ENCODE data around the gene TNFRSF1B. TPM values are rescaled to one million over a fixed set of nuclear protein-coding genes. Genes with fewer than 3 reads are reported as not detected.
A peak's percentile ranks its signal among the peaks of the same experiment; 100 is the strongest.

TNFRSF1B gene
- total and polyA plus RNA-seq, 9 of the 15 experiments (the other 6 are each of a cell fraction or from before 2014, with no cell fraction given), result 8.8 to 91.3 (median 36.0) TPM

GRCh38 chr1:12195416-12195815 is 28.6 kb downstream of the TNFRSF1B start (continued):
- no peak for TF ChIP-seq NR2C2 (CRISPR knock-in tag; IDR thresholded peaks at IDR 0.05)
- 0 out of 2 replicates have a peak, but pooled peaks have one; percentile 15 for TF ChIP-seq NR2C2 (tag; IDR thresholded peaks at IDR 0.05)
- no peak for TF ChIP-seq MITF (IDR thresholded peaks at IDR 0.05)
- TF ChIP-seq REST (IDR thresholded peaks at IDR 0.05; ENCODE audit: borderline replicate concordance), result 0 out of 2 replicates have a peak, but pooled peaks have one; percentile 9
- TF ChIP-seq REST (CRISPR knock-in tag; IDR thresholded peaks at IDR 0.05; ENCODE audit: low read depth), result no peak
- TF ChIP-seq NEUROD1 (IDR thresholded peaks at IDR 0.05; ENCODE audit: borderline replicate concordance, low read depth, low read length, partially characterized antibody), result no peak
- TF ChIP-seq RBM17 (IDR thresholded peaks at IDR 0.05; ENCODE audit: borderline replicate concordance, low read depth, low read length), result no peak
- no peak for TF ChIP-seq KDM1A (IDR thresholded peaks at IDR 0.05)
- TF ChIP-seq ZNF75A (CRISPR knock-in tag; IDR thresholded peaks at IDR 0.05), result no peak
- TF ChIP-seq GATA2 (CRISPR knock-in tag; IDR thresholded peaks at IDR 0.05), result peak; percentile 28; the same call in 1 of the 2 replicates
- TF ChIP-seq USF2 (CRISPR knock-in tag; IDR thresholded peaks at IDR 0.05), result peak; percentile 88
- TF ChIP-seq ZNF282 (CRISPR knock-in tag; IDR thresholded peaks at IDR 0.05), result no peak
- TF ChIP-seq ZFP91 (CRISPR knock-in tag; IDR thresholded peaks at IDR 0.05), result no peak
- no peak for TF ChIP-seq PHF21A (IDR thresholded peaks at IDR 0.05; ENCODE audit: borderline replicate concordance, low read depth)
- peak; percentile 60; the same call in 1 of the 2 replicates for TF ChIP-seq L3MBTL2 (IDR thresholded peaks at IDR 0.05)
- TF ChIP-seq HNRNPK (IDR thresholded peaks at IDR 0.05; ENCODE audit: low read depth, low read length, poor library complexity, severe bottlenecking), result no peak
- TF ChIP-seq TOE1 (IDR thresholded peaks at IDR 0.05; ENCODE audit: borderline replicate concordance), result peak; percentile 92
- TF ChIP-seq TOE1 (CRISPR knock-in tag; IDR thresholded peaks at IDR 0.05; ENCODE audit: borderline replicate concordance, low read depth), result no peak
